K562 (cell line): ENCODE data around the gene ZGLP1. TPM values are rescaled to one million over a fixed set of nuclear protein-coding genes. Genes with fewer than 3 reads are reported as not detected.

ENCODE experiments used
- CBFB ChIP-seq: sonication (generic); formaldehyde crosslinking; IDR thresholded peaks from 2 replicates; pipeline ENCODE4 v1.4.0; 2020; ENCODE audit warnings: mild to moderate bottlenecking, missing genetic modification reagents
- CBX8 ChIP-seq: fragments of 200-600 bp; sonication (generic); IDR thresholded peaks from 2 replicates; pipeline ENCODE4 v1.6.1; 2012; ENCODE audit warnings: borderline replicate concordance, mixed run types, low read depth, mild to moderate bottlenecking, moderate library complexity, mixed read lengths, low read length, control low read depth, inconsistent platforms; ENCODE audit not compliant: poor library complexity, severe bottlenecking; ENCODE audit errors: extremely low read depth
- CTCF ChIP-seq, 3 experiments: IDR thresholded peaks in 2 of 3; conservative IDR thresholded peaks in 1 of 3; 2 replicates each; pipeline ENCODE4 v1.5.1; 2011 to 2012; ENCODE audit warnings: low read length in 3 of 3, mild to moderate bottlenecking in 3 of 3, control low read depth in 2 of 3, improper control_type of control experiment in 1 of 3, inconsistent platforms in 1 of 3, low read depth in 1 of 3, mixed read lengths in 1 of 3, moderate library complexity in 1 of 3; ENCODE audit not compliant: insufficient read depth in 2 of 3
- ELF1 ChIP-seq: fragments of 200-800 bp; sonication (Bioruptor generic); IDR thresholded peaks from 2 replicates; pipeline ENCODE4 v1.6.1; 2016; ENCODE audit warnings: missing genetic modification characterization, missing compliant biosample characterization
- HDAC1 ChIP-seq, 2 experiments: fragments of 450-650 bp; IDR thresholded peaks; 2 replicates each; pipeline ENCODE4 v1.6.1; 2016 to 2017; ENCODE audit warnings: inconsistent platforms in 1 of 2, mild to moderate bottlenecking in 1 of 2, moderate library complexity in 1 of 2
- ILK ChIP-seq: fragments of 450-650 bp; IDR thresholded peaks from 2 replicates; pipeline ENCODE4 v1.6.1; 2016; ENCODE audit warnings: missing genetic modification characterization, low read depth, mild to moderate bottlenecking, missing compliant biosample characterization, moderate library complexity, borderline replicate concordance
- LARP7 ChIP-seq: fragments of 450-650 bp; IDR thresholded peaks from 2 replicates; pipeline ENCODE4 v1.6.1; 2016
- MCM2 ChIP-seq: fragments of 450-650 bp; IDR thresholded peaks from 2 replicates; pipeline ENCODE4 v1.6.1; 2017; ENCODE audit warnings: low read depth, mild to moderate bottlenecking
- NR0B1 ChIP-seq: fragments of 450-650 bp; IDR thresholded peaks from one replicate; pipeline ENCODE4 v1.6.1; 2018; ENCODE audit warnings: mild to moderate bottlenecking, moderate library complexity; ENCODE audit not compliant: partially characterized antibody
- RBFOX2 ChIP-seq: fragments of 200-400 bp; formaldehyde crosslinking; IDR thresholded peaks from 2 replicates; pipeline ENCODE4 v1.6.1; 2017; ENCODE audit warnings: low read depth, mild to moderate bottlenecking, low read length, moderate library complexity
- RFX5 ChIP-seq: IDR thresholded peaks from 2 replicates; pipeline ENCODE4 v1.6.1; 2011; ENCODE audit warnings: low read depth, mild to moderate bottlenecking, improper control_type of control experiment, low read length
- TAF1 ChIP-seq: IDR thresholded peaks from 2 replicates; pipeline ENCODE4 v1.6.1; 2011; ENCODE audit warnings: mild to moderate bottlenecking, low read length, moderate library complexity; ENCODE audit not compliant: insufficient read depth, control insufficient read depth, severe bottlenecking; ENCODE audit errors: extremely low read depth
- ZBTB11 ChIP-seq, 3 experiments: fragments of 200-800 bp in 1 of 3; fragments of 250-450 bp in 1 of 3; fragments of 450-650 bp in 1 of 3; sonication (Bioruptor Pico) in 1 of 3; sonication (Bioruptor generic) in 1 of 3; formaldehyde crosslinking in 1 of 3; IDR thresholded peaks; 2 replicates each; pipeline versions ENCODE4 v1.6.1 to v1.8.0; 2016 to 2022; ENCODE audit warnings: mild to moderate bottlenecking in 2 of 3, missing genetic modification characterization in 2 of 3, missing compliant biosample characterization in 1 of 3, moderate library complexity in 1 of 3
- ZNF511 ChIP-seq: sonication (generic); formaldehyde crosslinking; IDR thresholded peaks from 2 replicates; pipeline ENCODE4 v1.8.0; 2022; ENCODE audit warnings: mild to moderate bottlenecking, missing genetic modification reagents
- ZNF77 ChIP-seq: fragments of 250-450 bp; sonication (Bioruptor Pico); IDR thresholded peaks from 2 replicates; pipeline ENCODE4 v1.5.0; 2020
- polyA plus RNA-seq, 8 experiments: library from polyadenylated mRNA; depleted of rRNA in 4 of 8; stranded (reverse) in 5 of 8; unstranded in 3 of 8; fragments of >200 nt; fragmentation: Nextera tagmentation in 2 of 8; fragmentation: Illumina TruSeq in 1 of 8; extraction: Ambion mirVana in 2 of 8; extraction: Trizol in 1 of 8; gene quantifications; 2 replicates each; pipeline versions ENCODE4 v1.2.1 to v1.2.3, GENCODE V29; 2011 to 2014; ENCODE audit warnings: inconsistent platforms in 1 of 8, missing spikeins in 1 of 8
- total RNA-seq, 7 experiments: library from RNA; depleted of rRNA in 6 of 7; stranded (reverse); fragments of >200 nt in 6 of 7; fragmentation: Illumina TruSeq in 2 of 7; extraction: Trizol in 2 of 7; gene quantifications; 2 replicates each; pipeline versions ENCODE4 v1.2.1 to v1.2.3, GENCODE V29; 2011 to 2021; ENCODE audit warnings: low replicate concordance in 1 of 7
- TF ChIP-seq, protein P1 (sequence below): IDR thresholded peaks from 3 replicates; pipeline ENCODE4 v1.6.1; 2011; ENCODE audit warnings: borderline replicate concordance, mild to moderate bottlenecking; ENCODE audit not compliant: insufficient read length, insufficient read depth

Gene ZGLP1
- total and polyA plus RNA-seq, 9 of the 15 experiments (the other 6 are each of a cell fraction or from before 2014, with no cell fraction given), result 0.24 to 4.5 (median 2.2) TPM

DNA sequence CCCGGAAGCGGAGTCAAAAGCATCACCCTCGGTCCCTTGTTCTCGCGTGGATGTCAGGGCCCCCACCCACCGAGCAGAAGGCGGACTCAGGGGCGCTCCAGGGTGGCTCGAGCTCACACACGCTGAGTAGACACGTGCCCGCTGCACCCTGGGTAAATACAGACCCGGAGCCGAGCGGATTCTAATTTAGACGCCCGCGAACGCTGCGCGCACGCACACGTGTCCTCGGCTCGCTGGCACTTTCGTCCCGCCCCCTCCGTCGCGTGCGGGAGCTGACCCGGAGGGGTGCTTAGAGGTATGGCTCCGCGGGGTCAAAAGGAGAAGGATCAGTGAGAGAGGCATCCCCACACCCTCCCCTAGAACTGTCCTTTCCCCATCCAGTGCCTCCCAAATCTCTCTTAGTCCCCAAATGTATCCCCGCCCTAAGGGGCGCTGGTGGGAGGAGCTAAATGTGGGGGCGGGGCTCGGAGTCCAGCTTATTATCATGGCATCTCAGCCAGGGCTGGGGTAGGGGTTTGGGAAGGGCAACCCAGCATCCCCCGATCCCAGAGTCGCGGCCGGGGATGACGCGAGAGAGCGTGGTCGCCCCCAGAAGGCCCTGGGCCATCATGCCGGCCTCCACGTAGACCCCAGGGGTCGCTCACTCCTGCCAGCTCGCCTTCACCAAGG, 20.3 kb downstream of the ZGLP1 start (continued):
- TF ChIP-seq, protein P1, sequence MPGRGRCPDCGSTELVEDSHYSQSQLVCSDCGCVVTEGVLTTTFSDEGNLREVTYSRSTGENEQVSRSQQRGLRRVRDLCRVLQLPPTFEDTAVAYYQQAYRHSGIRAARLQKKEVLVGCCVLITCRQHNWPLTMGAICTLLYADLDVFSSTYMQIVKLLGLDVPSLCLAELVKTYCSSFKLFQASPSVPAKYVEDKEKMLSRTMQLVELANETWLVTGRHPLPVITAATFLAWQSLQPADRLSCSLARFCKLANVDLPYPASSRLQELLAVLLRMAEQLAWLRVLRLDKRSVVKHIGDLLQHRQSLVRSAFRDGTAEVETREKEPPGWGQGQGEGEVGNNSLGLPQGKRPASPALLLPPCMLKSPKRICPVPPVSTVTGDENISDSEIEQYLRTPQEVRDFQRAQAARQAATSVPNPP, result no peak
- TF ChIP-seq RFX5 (no peak), NR0B1 (no peak), MCM2 (no peak), CBFB (no peak), ZNF511 (peak; percentile 64; the same call in 1 of the 2 replicates), HDAC1 (IDR thresholded peaks at IDR 0.05) (peak in 1 of 2 experiments; percentile 78; a peak in 2 of 4 replicates), LARP7 (no peak), ELF1 (tag) (no peak; the same call in 1 of the 2 replicates), ZNF77 (CRISPR knock-in tag) (peak; percentile 45; the same call in 1 of the 2 replicates), RBFOX2 (peak; percentile 84), ZBTB11 (CRISPR knock-in tag; IDR thresholded peaks at IDR 0.05) (peak in 1 of 3 experiments; percentile 44; a peak in 1 of 6 replicates), TAF1 (peak; percentile 13), CTCF (IDR thresholded peaks at IDR 0.05 in 2 of 3, conservative IDR thresholded peaks at IDR 0.05 in 1 of 3; ENCODE audit: insufficient read depth in 2 of 3, low read depth in 1 of 3, low read length in 3 of 3) (peak in 1 of 3 experiments; percentile 32; a peak in 2 of 6 replicates), ILK (tag) (no peak), CBX8 (no peak)
